Raji (cell line): Measurements from ENCODE around the gene SCUBE3.

Experiments
- POLR2A ChIP-seq: IDR thresholded peaks from 2 replicates; pipeline ENCODE4 v1.6.1; 2011; ENCODE audit warnings: low read depth, low read length, control low read depth; ENCODE audit not compliant: insufficient read depth

The SCUBE3 gene

GRCh38 chr6:35177596-35177995 lies 36.2 kb upstream of the SCUBE3 start:
- TF ChIP-seq POLR2A, result no peak

DNA sequence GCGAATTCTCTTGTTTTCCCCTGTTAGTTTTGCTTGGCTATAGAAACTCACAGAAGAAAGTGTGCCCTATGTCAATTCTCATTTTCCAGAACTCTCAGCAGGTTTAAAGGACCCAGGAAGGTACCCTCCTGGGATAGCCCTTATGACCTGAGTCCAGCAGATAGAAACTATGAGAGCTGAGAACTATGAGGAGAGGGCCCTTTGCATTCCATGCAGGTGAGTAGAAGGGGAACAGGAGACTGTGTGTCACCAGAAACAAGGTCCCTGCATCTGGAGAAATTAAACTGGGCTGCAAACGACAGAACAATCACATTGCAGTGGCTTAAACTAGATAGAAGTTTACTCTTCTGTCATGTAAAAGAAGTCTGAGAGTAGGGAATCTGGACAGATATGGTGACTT lies 35.7 kb upstream of the SCUBE3 start:
- TF ChIP-seq POLR2A, result no peak

- TF ChIP-seq POLR2A, result no peak
These were observed 34.6 kb upstream of the SCUBE3 start for GRCh38 chr6:35178932-35179832.

DNA sequence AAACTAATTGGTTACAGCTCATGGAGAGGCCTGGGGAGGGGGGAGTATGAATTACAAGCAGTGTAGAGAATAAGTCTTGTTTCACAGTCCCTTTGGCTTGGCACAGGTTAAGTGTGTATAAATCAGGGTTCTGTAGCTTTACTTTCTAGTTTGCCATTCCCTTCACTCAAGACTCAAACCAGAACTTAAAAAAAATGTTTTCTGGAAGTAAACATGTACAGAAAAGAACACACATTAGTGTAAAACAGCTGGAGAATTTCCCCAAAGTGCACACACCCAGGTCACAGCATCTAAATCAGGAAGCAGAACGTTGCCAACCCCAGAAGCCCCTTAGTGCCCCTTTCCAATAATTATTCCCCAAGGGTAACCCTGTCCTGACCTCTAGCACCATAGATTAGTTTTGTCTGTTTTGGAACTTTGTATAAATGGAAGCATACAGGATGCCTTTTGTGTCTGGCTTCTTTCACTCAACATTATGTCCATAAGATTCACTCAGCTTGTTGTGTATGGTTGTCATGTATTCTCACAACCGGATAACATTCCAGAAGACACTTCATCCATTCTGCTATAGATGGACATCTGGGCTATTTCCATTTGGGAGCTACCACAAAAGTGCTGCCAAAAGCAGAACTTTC lies 33.7 kb upstream of the SCUBE3 start:
- TF ChIP-seq POLR2A, result no peak

DNA sequence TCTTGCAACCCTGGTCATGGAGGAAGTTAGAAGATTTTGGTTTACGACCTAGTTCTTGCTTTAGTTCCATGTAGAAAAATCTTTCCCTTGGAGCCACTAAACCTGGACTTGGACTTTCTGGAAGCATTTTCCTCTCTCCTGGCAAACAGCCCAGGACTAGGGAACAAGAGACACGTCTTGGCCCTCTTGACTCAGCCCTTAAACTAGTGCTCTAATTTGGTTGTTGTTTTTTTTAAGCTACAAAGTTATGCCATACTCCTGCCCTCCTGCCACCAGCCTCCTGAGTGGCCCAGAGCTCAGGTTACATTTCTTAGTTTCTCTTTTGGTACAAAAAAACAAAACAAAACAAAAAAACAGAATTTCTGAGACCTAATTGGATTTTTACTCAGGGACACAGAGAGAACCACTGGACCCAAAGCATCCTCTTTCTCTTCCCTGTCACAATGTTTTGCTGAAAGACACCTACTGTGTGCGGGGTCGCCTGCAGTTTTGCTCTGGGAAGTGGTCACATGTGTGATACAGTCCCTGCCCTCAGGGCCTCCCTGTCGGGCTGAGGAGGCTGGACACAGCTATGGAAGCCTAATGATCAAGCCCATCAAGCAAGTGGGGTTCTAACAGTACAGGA lies 32.3 kb upstream of the SCUBE3 start:
- TF ChIP-seq POLR2A, result no peak

DNA sequence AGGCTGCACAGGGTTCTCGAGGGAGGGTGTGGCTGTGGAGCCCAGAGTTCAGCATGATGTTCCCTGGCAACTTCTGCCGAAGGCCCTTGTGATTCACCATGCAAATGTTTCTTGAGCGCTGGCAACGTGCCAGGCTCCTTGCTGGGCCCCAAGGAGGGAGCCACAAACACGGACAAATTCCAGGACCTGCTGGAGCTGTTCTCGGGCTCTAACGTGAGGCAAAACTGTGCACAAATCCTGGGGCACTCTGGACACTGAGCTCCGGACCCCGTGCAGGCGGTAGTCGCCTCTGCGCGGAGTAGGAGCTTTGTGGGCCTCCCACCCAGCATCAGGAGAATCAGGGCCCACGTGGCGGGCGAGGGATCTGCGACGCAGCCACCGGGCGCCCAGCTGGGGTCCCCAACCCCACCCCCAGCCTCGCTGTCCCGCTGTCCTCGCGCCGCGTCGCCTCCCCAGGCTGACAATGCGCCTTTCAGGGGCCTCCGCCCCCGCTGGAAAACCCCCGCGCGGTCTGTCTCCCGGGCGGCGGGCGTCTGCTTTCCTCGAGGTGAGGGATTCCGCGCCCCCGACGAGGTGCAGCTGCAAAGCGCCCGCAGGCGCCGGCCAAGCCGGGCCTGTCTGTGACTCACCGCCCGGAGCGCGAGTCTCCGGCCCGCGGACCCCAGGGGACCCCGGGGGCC lies 31.7 kb upstream of the SCUBE3 start:
- no peak for TF ChIP-seq POLR2A

- TF ChIP-seq POLR2A, result no peak
These were observed 30.5 kb upstream of the SCUBE3 start for GRCh38 chr6:35183281-35183680.

DNA sequence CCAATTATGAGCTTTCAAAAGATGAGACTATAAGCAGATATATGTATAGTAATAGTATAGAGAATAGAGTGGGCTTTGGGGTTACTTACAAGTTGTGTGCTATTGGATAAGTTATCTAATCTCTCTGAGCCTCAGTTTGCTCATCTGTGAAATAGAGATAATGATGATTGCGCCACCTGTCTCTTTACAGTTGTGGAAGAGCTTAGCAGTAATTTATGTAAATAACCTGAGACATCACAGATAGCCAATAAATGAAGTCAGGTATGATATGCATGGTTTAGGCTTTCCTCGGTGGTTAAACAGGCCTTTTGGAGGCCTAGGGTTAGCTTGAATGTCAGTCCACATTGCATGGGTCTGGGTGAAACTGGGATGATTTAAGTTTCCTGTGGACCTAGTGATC lies 29.8 kb upstream of the SCUBE3 start:
- no peak for TF ChIP-seq POLR2A

DNA sequence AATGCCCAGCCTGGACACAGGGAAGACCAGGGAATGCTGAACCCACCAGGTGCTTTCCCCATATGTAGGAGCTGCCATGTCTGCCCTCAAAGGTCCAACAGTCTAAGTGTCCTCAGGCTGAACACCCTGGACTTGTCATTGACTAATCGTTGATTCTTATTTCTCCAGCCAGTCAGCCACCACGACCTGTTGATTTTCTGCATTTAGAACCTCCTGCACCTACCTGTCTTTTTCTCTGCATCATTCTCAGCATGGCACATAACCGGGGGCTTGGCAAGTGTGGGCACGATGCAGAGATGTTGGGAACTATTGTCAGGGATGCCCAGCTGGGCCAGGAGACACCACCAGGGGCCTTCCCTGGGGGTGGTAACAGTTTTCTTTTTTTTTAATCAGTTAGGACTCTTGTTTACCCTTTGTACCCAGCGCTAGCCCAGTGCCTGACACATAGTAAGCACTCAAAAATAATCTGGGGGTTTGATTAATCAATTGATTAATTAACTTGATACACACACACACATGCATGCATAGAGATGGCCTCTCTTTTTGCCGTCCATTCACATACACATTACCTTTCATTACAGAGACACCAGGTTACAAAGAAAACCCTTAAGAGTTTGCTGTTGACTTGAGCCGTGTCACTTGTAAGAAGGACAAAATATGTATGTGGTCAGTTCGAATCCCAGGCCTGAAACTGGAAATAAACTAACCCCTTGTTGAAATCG lies 29.0 kb upstream of the SCUBE3 start:
- no peak for TF ChIP-seq POLR2A

GRCh38 chr6:35185302-35185681 lies 28.5 kb upstream of the SCUBE3 start:
- TF ChIP-seq POLR2A, result no peak

GRCh38 chr6:35185971-35186370 lies 27.8 kb upstream of the SCUBE3 start:
- no peak for TF ChIP-seq POLR2A

DNA sequence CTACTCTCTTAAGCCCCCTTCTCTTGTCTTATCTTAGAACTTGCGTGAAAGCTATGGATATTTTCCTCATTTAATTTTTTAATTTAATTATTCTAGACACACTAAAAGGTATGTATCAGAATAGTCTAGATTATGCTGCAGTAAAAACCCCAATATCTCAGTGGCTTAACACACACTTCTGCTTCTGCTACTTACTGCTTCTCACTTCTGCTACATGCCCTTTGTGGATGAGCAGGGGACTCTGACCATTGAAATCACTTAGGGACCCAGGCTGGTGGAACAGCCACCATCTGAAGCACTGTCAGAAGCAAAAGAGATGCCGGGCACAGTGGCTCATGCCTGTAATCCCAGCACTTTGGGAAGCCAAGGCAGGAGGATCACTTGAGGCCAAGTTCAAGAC lies 27.2 kb upstream of the SCUBE3 start:
- no peak for TF ChIP-seq POLR2A

- TF ChIP-seq POLR2A, result no peak
These were observed 24.9 kb upstream of the SCUBE3 start for GRCh38 chr6:35188886-35189285.

DNA sequence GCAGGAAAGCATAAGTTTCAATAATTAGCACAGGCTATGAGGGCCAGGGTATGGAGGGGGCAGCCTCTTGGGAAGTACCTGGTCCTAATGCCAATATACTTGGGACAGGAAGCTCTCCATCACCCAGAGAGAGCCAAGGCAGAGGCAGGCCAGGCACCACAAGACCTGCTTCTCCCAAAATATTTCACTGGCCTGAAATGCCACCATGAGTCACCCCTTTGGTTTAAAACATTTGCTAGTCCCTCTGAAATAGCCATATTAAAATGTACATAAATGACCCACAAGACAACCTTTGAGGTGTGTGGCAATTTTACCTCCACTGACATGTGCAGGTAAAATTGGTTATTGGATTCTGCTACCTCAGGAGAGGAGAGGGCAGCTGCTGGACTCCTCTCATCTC lies 23.4 kb upstream of the SCUBE3 start:
- no peak for TF ChIP-seq POLR2A

- no peak for TF ChIP-seq POLR2A
These were observed 21.9 kb upstream of the SCUBE3 start for GRCh38 chr6:35191889-35192288.

GRCh38 chr6:35192301-35192860 lies 21.4 kb upstream of the SCUBE3 start:
- no peak for TF ChIP-seq POLR2A
